Omental fat pad (tissue), 4 donors: ENCODE data around the gene GNG4. TPM values are rescaled to one million over a fixed set of nuclear protein-coding genes. Genes with fewer than 3 reads are reported as not detected.
"Not testable (repeated sequence)": the region's sequence is repeated elsewhere in the genome, so short reads cannot be mapped to it uniquely, and the experiment has no call there.

Source experiments
- ATAC-seq: fragments of 150-250 bp; one replicate; pipeline ENCODE4 v1.9.1; 2016; ENCODE audit warnings: mild to moderate bottlenecking, moderate library complexity; ENCODE audit not compliant: low FRiP score
- DNase-seq: peaks from one replicate; pipeline ENCODE4 v3.0.0-alpha.2; 2019; ENCODE audit warnings: low spot score
- CTCF ChIP-seq, 3 donors: fragments of 450-650 bp; IDR thresholded peaks; one replicate each; pipeline ENCODE4 v1.5.1; 2016 to 2017; ENCODE audit warnings: antibody characterized with exemption in 3 of 3, mild to moderate bottlenecking in 3 of 3, moderate library complexity in 2 of 3
- total RNA-seq, 4 donors: library from RNA; depleted of rRNA; stranded (reverse); fragments of >200 nt; gene quantifications; one replicate each; pipeline ENCODE4 v1.1.0, GENCODE V29; 2016

The GNG4 gene
- total RNA-seq, 4 donors from 2014 or later, result 0.56 to 1.2 (median 0.93) TPM; not detected in 1

GRCh38 chr1:235595079-235595478, 54.5 kb downstream of the GNG4 start:
- no peak for TF ChIP-seq CTCF (IDR thresholded peaks at IDR 0.05)
- ATAC-seq, result no peak
- no peak for DNase-seq

GRCh38 chr1:235594281-235594895, 55.2 kb downstream of the GNG4 start:
- not testable (repeated sequence) for ATAC-seq, DNase-seq

GRCh38 chr1:235588916-235589515, 60.6 kb downstream of the GNG4 start:
- DNase-seq (no peak), ATAC-seq (no peak)
- TF ChIP-seq CTCF (IDR thresholded peaks at IDR 0.05), result no peak

GRCh38 chr1:235588156-235588555, 61.4 kb downstream of the GNG4 start:
- no peak for TF ChIP-seq CTCF (IDR thresholded peaks at IDR 0.05)
- ATAC-seq (no peak), DNase-seq (no peak)

- no peak for DNase-seq
- no peak for ATAC-seq
- no peak for TF ChIP-seq CTCF (IDR thresholded peaks at IDR 0.05)
These were observed 62.6 kb downstream of the GNG4 start for GRCh38 chr1:235586992-235587391.

GRCh38 chr1:235586413-235586812, 63.2 kb downstream of the GNG4 start:
- ATAC-seq (no peak), DNase-seq (no peak)
- no peak for TF ChIP-seq CTCF (IDR thresholded peaks at IDR 0.05)

GRCh38 chr1:235584973-235585372, 64.6 kb downstream of the GNG4 start:
- TF ChIP-seq CTCF (IDR thresholded peaks at IDR 0.05), result no peak
- ATAC-seq, result no peak
- no peak for DNase-seq
